ENCODE measurements around the gene GSTO2.

The GSTO2 gene

GRCh38 chr10:104304356-104304745, 35.4 kb downstream of the GSTO2 start:
- no peak for TF ChIP-seq GATA2 (IDR thresholded peaks at IDR 0.05; ENCODE audit: low read depth, low read length)

- TF ChIP-seq GATA2 (IDR thresholded peaks at IDR 0.05; ENCODE audit: low read depth, low read length) (no peak), GATA3 (IDR thresholded peaks at IDR 0.05; ENCODE audit: low read depth, low read length) (no peak)
These were observed 35.9 kb downstream of the GSTO2 start for GRCh38 chr10:104304927-104305326.

GRCh38 chr10:104306897-104307296, 37.9 kb downstream of the GSTO2 start:
- TF ChIP-seq GATA3 (IDR thresholded peaks at IDR 0.05; ENCODE audit: low read depth, low read length) (no peak), GATA2 (IDR thresholded peaks at IDR 0.05; ENCODE audit: low read depth, low read length) (no peak)

- TF ChIP-seq GATA2 (IDR thresholded peaks at IDR 0.05; ENCODE audit: low read depth, low read length), result no peak
- no peak for TF ChIP-seq GATA3 (IDR thresholded peaks at IDR 0.05; ENCODE audit: low read depth, low read length)
These were observed 38.8 kb downstream of the GSTO2 start for GRCh38 chr10:104307576-104308438.

GRCh38 chr10:104308439-104308903, 39.5 kb downstream of the GSTO2 start:
- TF ChIP-seq GATA3 (IDR thresholded peaks at IDR 0.05; ENCODE audit: low read depth, low read length) (no peak), GATA2 (IDR thresholded peaks at IDR 0.05; ENCODE audit: low read depth, low read length) (no peak)

- peak; percentile 22; the same call in 1 of the 2 replicates for TF ChIP-seq GATA2 (IDR thresholded peaks at IDR 0.05; ENCODE audit: low read depth, low read length)
- TF ChIP-seq GATA3 (IDR thresholded peaks at IDR 0.05; ENCODE audit: low read depth, low read length), result no peak
These were observed 41.3 kb downstream of the GSTO2 start for GRCh38 chr10:104309980-104310978.

- TF ChIP-seq GATA2 (IDR thresholded peaks at IDR 0.05; ENCODE audit: low read depth, low read length) (no peak), GATA3 (IDR thresholded peaks at IDR 0.05; ENCODE audit: low read depth, low read length) (no peak)
These were observed 42.3 kb downstream of the GSTO2 start for GRCh38 chr10:104311184-104311720.

- TF ChIP-seq GATA3 (IDR thresholded peaks at IDR 0.05; ENCODE audit: low read depth, low read length), result no peak
- TF ChIP-seq GATA2 (IDR thresholded peaks at IDR 0.05; ENCODE audit: low read depth, low read length), result no peak
These were observed 45.9 kb downstream of the GSTO2 start for GRCh38 chr10:104314591-104315485.

- no peak for TF ChIP-seq GATA3 (IDR thresholded peaks at IDR 0.05; ENCODE audit: low read depth, low read length)
- TF ChIP-seq GATA2 (IDR thresholded peaks at IDR 0.05; ENCODE audit: low read depth, low read length), result no peak
These were observed 46.5 kb downstream of the GSTO2 start for GRCh38 chr10:104315486-104315921.

- no peak for TF ChIP-seq GATA2 (IDR thresholded peaks at IDR 0.05; ENCODE audit: low read depth, low read length)
- no peak for TF ChIP-seq GATA3 (IDR thresholded peaks at IDR 0.05; ENCODE audit: low read depth, low read length)
These were observed 47.5 kb downstream of the GSTO2 start for GRCh38 chr10:104316321-104317099.

- TF ChIP-seq GATA3 (IDR thresholded peaks at IDR 0.05; ENCODE audit: low read depth, low read length), result no peak
- TF ChIP-seq GATA2 (IDR thresholded peaks at IDR 0.05; ENCODE audit: low read depth, low read length), result no peak
These were observed 48.3 kb downstream of the GSTO2 start for GRCh38 chr10:104317269-104317710.

- no peak for TF ChIP-seq GATA2 (IDR thresholded peaks at IDR 0.05; ENCODE audit: low read depth, low read length)
- no peak for TF ChIP-seq GATA3 (IDR thresholded peaks at IDR 0.05; ENCODE audit: low read depth, low read length)
These were observed 48.8 kb downstream of the GSTO2 start for GRCh38 chr10:104317726-104318299.
